ENCODE measurements around the gene RNF167. TPM values are rescaled to one million over a fixed set of nuclear protein-coding genes. Genes with fewer than 3 reads are reported as not detected.

The RNF167 gene
- total RNA-seq, 1 donor from 2014 or later, result 43.6 TPM

GRCh38 chr17:4953451-4953961 is 13.4 kb downstream of the RNF167 start:
- peak; percentile 72 for DNase-seq (ENCODE audit: low read depth)

GRCh38 chr17:4955091-4955490 is 15.0 kb downstream of the RNF167 start:
- no peak for DNase-seq (ENCODE audit: low read depth)

- DNase-seq (ENCODE audit: low read depth), result no peak
Measured at GRCh38 chr17:4956493-4957061, 16.5 kb downstream of the RNF167 start.

GRCh38 chr17:4958102-4958501 is 18.0 kb downstream of the RNF167 start:
- no peak for DNase-seq (ENCODE audit: low read depth)

GRCh38 chr17:4959261-4959965 is 19.3 kb downstream of the RNF167 start:
- no peak for DNase-seq (ENCODE audit: low read depth)

- no peak for DNase-seq (ENCODE audit: low read depth)
Measured at GRCh38 chr17:4960279-4960922, 20.3 kb downstream of the RNF167 start.

- no peak for DNase-seq (ENCODE audit: low read depth)
Measured at GRCh38 chr17:4965311-4965986, 25.4 kb downstream of the RNF167 start.

GRCh38 chr17:4966844-4967538 is 26.9 kb downstream of the RNF167 start:
- DNase-seq (ENCODE audit: low read depth), result peak; percentile 99

- peak; percentile 87 for DNase-seq (ENCODE audit: low read depth)
Measured at GRCh38 chr17:4967539-4968485, 27.7 kb downstream of the RNF167 start, which contains the start of gene SPAG7. TSS of gene SPAG7 (minus strand) at chr17:4967817. CDS start at chr17:4967804, 13 bp downstream.

GRCh38 chr17:4968486-4969046 is 28.5 kb downstream of the RNF167 start:
- DNase-seq (ENCODE audit: low read depth), result peak; percentile 64

GRCh38 chr17:4969047-4969550 is 29.0 kb downstream of the RNF167 start:
- DNase-seq (ENCODE audit: low read depth), result peak; percentile 97

- no peak for DNase-seq (ENCODE audit: low read depth)
Measured at GRCh38 chr17:4969551-4970173, 29.6 kb downstream of the RNF167 start.

GRCh38 chr17:4970273-4970672 is 30.2 kb downstream of the RNF167 start:
- DNase-seq (ENCODE audit: low read depth), result no peak

- DNase-seq (ENCODE audit: low read depth), result no peak
Measured at GRCh38 chr17:4971826-4972225, 31.8 kb downstream of the RNF167 start.

- DNase-seq (ENCODE audit: low read depth), result no peak
Measured at GRCh38 chr17:4972322-4972721, 32.3 kb downstream of the RNF167 start.

- no peak for DNase-seq (ENCODE audit: low read depth)
Measured at GRCh38 chr17:4972752-4973151, 32.7 kb downstream of the RNF167 start.

GRCh38 chr17:4973256-4974114 is 33.4 kb downstream of the RNF167 start:
- no peak for DNase-seq (ENCODE audit: low read depth)

GRCh38 chr17:4974115-4974670 is 34.1 kb downstream of the RNF167 start:
- DNase-seq (ENCODE audit: low read depth), result no peak

All from renal cortical epithelial cell (primary cell).